ENCODE measurements around the gene MCOLN2. TPM values are rescaled to one million over a fixed set of nuclear protein-coding genes. Genes with fewer than 3 reads are reported as not detected.

MCOLN2 gene
- total and polyA plus RNA-seq, 2 experiments from 2014 or later = 0.31 TPM; not detected in 1

GRCh38 chr1:84887261-84887934, 109.5 kb downstream of the MCOLN2 start:
- Histone ChIP-seq H3K4me3 (no peak overlapping the region), H3K36me3 (ENCODE audit: low read depth) (no peaks in the 10 kb centered on the region), H3K4me1 (ENCODE audit: insufficient read depth) (peaks cover 30% of the 10 kb centered on the region), H2AFZ (no peak overlapping the region), H3K79me2 (ENCODE audit: insufficient read depth) (no peaks in the 10 kb centered on the region), H3K4me2 (ENCODE audit: unreplicated experiment) (no peak overlapping the region), H4K20me1 (ENCODE audit: insufficient read depth) (no peaks in the 10 kb centered on the region), H3K27ac (no peak overlapping the region), H3K9me3 (ENCODE audit: low read depth) (no peaks in the 10 kb centered on the region), H3K9ac (no peak overlapping the region), H3K9me2 (ENCODE audit: insufficient read depth) (no peaks in the 10 kb centered on the region), H3F3A (ENCODE audit: insufficient read depth) (peaks cover 16% of the 10 kb centered on the region; the same call in 1 of the 2 replicates), H3K27me3 (replicated peaks; ENCODE audit: insufficient read depth) (no peaks in the 10 kb centered on the region)
- no peak for TF ChIP-seq EZH2 (IDR thresholded peaks at IDR 0.05; ENCODE audit: insufficient read depth, poor library complexity, severe bottlenecking)
- TF ChIP-seq EZH2phosphoT487 (IDR thresholded peaks at IDR 0.05; ENCODE audit: insufficient read depth, low read depth) = no peak
- 88 to 92% methylated on average over 4 of the region's 4 CpGs for WGBS, 2 experiments (ENCODE audit: low coverage in 1 of 2, low lambda C conversion rate in 2 of 2, missing lambda C conversion rate in 2 of 2)
- DNase-seq = peak; percentile 90
- in situ Hi-C loops (cut with MboI) = no loop called here

GRCh38 chr1:84885469-84885868, 111.4 kb downstream of the MCOLN2 start:
- H4K20me1 ChIP-seq (ENCODE audit: insufficient read depth) = no peaks in the 10 kb centered on the region
- no peak overlapping the region for H3K4me3 ChIP-seq
- H3K27me3 ChIP-seq (replicated peaks; ENCODE audit: insufficient read depth) = no peaks in the 10 kb centered on the region
- H3K36me3 ChIP-seq (ENCODE audit: low read depth) = no peaks in the 10 kb centered on the region
- H3K79me2 ChIP-seq (ENCODE audit: insufficient read depth) = no peaks in the 10 kb centered on the region
- peaks cover 30% of the 10 kb centered on the region for H3K4me1 ChIP-seq (ENCODE audit: insufficient read depth)
- 61 to 62% methylated on average over 2 of the region's 2 CpGs for WGBS, 2 experiments (ENCODE audit: low coverage in 1 of 2, low lambda C conversion rate in 2 of 2, missing lambda C conversion rate in 2 of 2)
- H3K27ac ChIP-seq = no peak overlapping the region
- in situ Hi-C loops (cut with MboI) = no loop called here
- no peak overlapping the region for H3K4me2 ChIP-seq (ENCODE audit: unreplicated experiment)
- H3K9me3 ChIP-seq (ENCODE audit: low read depth) = no peaks in the 10 kb centered on the region
- DNase-seq = no peak
- TF ChIP-seq EZH2phosphoT487 (IDR thresholded peaks at IDR 0.05; ENCODE audit: insufficient read depth, low read depth) (no peak), EZH2 (IDR thresholded peaks at IDR 0.05; ENCODE audit: insufficient read depth, poor library complexity, severe bottlenecking) (no peak)
- no peak overlapping the region for H3K9ac ChIP-seq
- peaks cover 16% of the 10 kb centered on the region; the same call in 1 of the 2 replicates for H3F3A ChIP-seq (ENCODE audit: insufficient read depth)
- no peak overlapping the region for H2AFZ ChIP-seq
- no peaks in the 10 kb centered on the region for H3K9me2 ChIP-seq (ENCODE audit: insufficient read depth)

DNA sequence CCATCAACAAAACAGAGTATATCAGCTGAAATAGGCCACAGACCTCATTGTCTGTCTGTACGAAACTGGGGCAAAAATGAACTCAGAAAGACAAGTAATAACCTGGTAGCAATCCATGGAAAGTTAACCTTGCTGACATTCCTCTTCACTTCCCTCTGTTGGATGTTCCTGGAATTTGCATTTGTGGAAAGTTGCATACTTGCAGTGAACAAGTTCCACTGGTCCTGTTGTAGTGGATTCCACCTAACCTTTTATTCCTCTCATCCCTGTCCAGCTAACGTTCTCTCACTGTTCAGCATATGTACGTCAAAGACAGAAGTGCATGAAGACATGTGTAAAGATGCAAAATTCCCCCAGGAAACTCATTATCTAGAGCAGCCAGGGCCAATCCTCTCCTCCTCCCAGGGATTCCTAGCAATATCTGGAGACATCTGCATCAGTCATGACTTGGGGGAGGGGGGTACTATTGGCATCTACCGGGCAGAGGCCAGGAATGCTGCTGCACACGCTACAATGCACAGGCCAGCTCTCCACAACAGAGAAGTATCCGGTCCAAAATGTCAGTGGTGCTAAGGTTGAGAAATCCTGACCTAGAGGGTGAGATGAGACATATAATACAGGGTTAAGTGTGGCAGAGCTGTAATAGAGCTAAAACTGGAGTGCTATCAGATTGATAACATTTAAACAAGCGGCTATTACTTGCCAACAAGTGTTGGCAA, 112.1 kb downstream of the MCOLN2 start:
- no peaks in the 10 kb centered on the region for H3K36me3 ChIP-seq (ENCODE audit: low read depth)
- H4K20me1 ChIP-seq (ENCODE audit: insufficient read depth) = no peaks in the 10 kb centered on the region
- no peak overlapping the region for H3K9ac ChIP-seq
- H3K9me2 ChIP-seq (ENCODE audit: insufficient read depth) = no peaks in the 10 kb centered on the region
- 60 to 67% methylated on average over 6 to 7 of the region's 7 CpGs for WGBS, 2 experiments (ENCODE audit: low coverage in 1 of 2, low lambda C conversion rate in 2 of 2, missing lambda C conversion rate in 2 of 2)
- peaks cover 16% of the 10 kb centered on the region; the same call in 1 of the 2 replicates for H3F3A ChIP-seq (ENCODE audit: insufficient read depth)
- DNase-seq = peak; percentile 46
- no peaks in the 10 kb centered on the region for H3K79me2 ChIP-seq (ENCODE audit: insufficient read depth)
- no peak overlapping the region for H3K4me2 ChIP-seq (ENCODE audit: unreplicated experiment)
- no peak overlapping the region for H3K4me3 ChIP-seq
- no peak overlapping the region for H2AFZ ChIP-seq
- H3K27me3 ChIP-seq (replicated peaks; ENCODE audit: insufficient read depth) = no peaks in the 10 kb centered on the region
- in situ Hi-C loops (cut with MboI) = no loop called here
- no peak overlapping the region for H3K27ac ChIP-seq
- peaks cover 30% of the 10 kb centered on the region for H3K4me1 ChIP-seq (ENCODE audit: insufficient read depth)
- TF ChIP-seq EZH2phosphoT487 (IDR thresholded peaks at IDR 0.05; ENCODE audit: insufficient read depth, low read depth) (no peak), EZH2 (IDR thresholded peaks at IDR 0.05; ENCODE audit: insufficient read depth, poor library complexity, severe bottlenecking) (no peak)
- no peaks in the 10 kb centered on the region for H3K9me3 ChIP-seq (ENCODE audit: low read depth)

DNA sequence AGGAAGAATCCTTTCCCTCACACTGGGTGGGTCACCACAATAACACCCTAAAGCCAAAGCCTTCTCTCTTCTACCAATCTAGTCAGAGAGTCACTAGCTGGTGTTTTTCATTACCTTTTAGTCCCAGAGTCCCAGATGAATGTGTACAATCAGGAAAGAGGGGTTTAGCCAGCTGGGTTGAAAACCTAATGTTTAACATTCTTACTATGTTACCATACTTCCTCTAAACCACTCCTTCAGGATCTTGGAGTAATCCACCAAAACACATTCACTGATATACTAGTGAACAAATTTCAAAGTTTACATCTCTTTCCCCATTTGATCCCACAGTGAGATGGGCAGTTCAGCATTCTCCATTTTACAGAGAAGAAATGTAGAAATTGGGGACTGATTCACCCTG, 113.6 kb downstream of the MCOLN2 start:
- no peaks in the 10 kb centered on the region for H3K79me2 ChIP-seq (ENCODE audit: insufficient read depth)
- H3F3A ChIP-seq (ENCODE audit: insufficient read depth) = peaks cover 16% of the 10 kb centered on the region; the same call in 1 of the 2 replicates
- peak overlapping the region; percentile 26; the same call in 1 of the 2 replicates for H2AFZ ChIP-seq
- TF ChIP-seq EZH2 (IDR thresholded peaks at IDR 0.05; ENCODE audit: insufficient read depth, poor library complexity, severe bottlenecking) (no peak), EZH2phosphoT487 (IDR thresholded peaks at IDR 0.05; ENCODE audit: insufficient read depth, low read depth) (no peak)
- peak; percentile 63 for DNase-seq
- no peak overlapping the region for H3K27ac ChIP-seq
- in situ Hi-C loops (cut with MboI) = no loop called here
- H4K20me1 ChIP-seq (ENCODE audit: insufficient read depth) = no peaks in the 10 kb centered on the region
- peak overlapping the region; percentile 13 for H3K4me2 ChIP-seq (ENCODE audit: unreplicated experiment)
- no peaks in the 10 kb centered on the region for H3K9me3 ChIP-seq (ENCODE audit: low read depth)
- no peak overlapping the region for H3K9ac ChIP-seq
- peaks cover 30% of the 10 kb centered on the region for H3K4me1 ChIP-seq (ENCODE audit: insufficient read depth)
- H3K27me3 ChIP-seq (replicated peaks; ENCODE audit: insufficient read depth) = no peaks in the 10 kb centered on the region
- no peaks in the 10 kb centered on the region for H3K9me2 ChIP-seq (ENCODE audit: insufficient read depth)
- no peaks in the 10 kb centered on the region for H3K36me3 ChIP-seq (ENCODE audit: low read depth)
- no peak overlapping the region for H3K4me3 ChIP-seq
